HepG2 (cell line): ENCODE data around the gene RESP18. TPM values are rescaled to one million over a fixed set of nuclear protein-coding genes. Genes with fewer than 3 reads are reported as not detected.
A peak's percentile ranks its signal among the peaks of the same experiment; 100 is the strongest.

Experiments
- ARHGAP35 ChIP-seq: sonication (generic); formaldehyde crosslinking; IDR thresholded peaks from 2 replicates; pipeline ENCODE4 v1.9.0; 2022; ENCODE audit warnings: mild to moderate bottlenecking, inconsistent platforms, moderate library complexity, missing genetic modification reagents, borderline replicate concordance
- ARID5B ChIP-seq: IDR thresholded peaks from 2 replicates; pipeline ENCODE4 v1.4.0; 2020; ENCODE audit warnings: mild to moderate bottlenecking, missing genetic modification reagents
- ARNTL ChIP-seq: sonication (generic); formaldehyde crosslinking; IDR thresholded peaks from 2 replicates; pipeline ENCODE4 v1.4.0; 2020; ENCODE audit warnings: mild to moderate bottlenecking, missing genetic modification reagents
- ATF4 ChIP-seq, 2 experiments: fragments of 450-650 bp in 1 of 2; sonication (generic) in 1 of 2; formaldehyde crosslinking; IDR thresholded peaks; 2 replicates each; pipeline versions ENCODE4 v1.5.0 to v1.8.0; 2020 to 2022; ENCODE audit warnings: mild to moderate bottlenecking in 1 of 2, missing genetic modification reagents in 1 of 2
- BRCA1 ChIP-seq: sonication (generic); formaldehyde crosslinking; IDR thresholded peaks from 2 replicates; pipeline ENCODE4 v1.4.0; 2020; ENCODE audit warnings: missing genetic modification reagents
- CBFB ChIP-seq: sonication (generic); formaldehyde crosslinking; IDR thresholded peaks from 2 replicates; pipeline ENCODE4 v1.4.0; 2020; ENCODE audit warnings: missing genetic modification reagents
- CCAR2 ChIP-seq: fragments of 200-400 bp; formaldehyde crosslinking; optimal IDR thresholded peaks from 2 replicates; pipeline ENCODE3; 2018; ENCODE audit warnings: low read depth, mild to moderate bottlenecking, low read length, moderate library complexity
- CENPX ChIP-seq: sonication (generic); formaldehyde crosslinking; IDR thresholded peaks from 2 replicates; pipeline ENCODE4 v1.9.0; 2021; ENCODE audit warnings: mild to moderate bottlenecking, missing genetic modification reagents, moderate library complexity
- FOSL2 ChIP-seq: sonication (generic); formaldehyde crosslinking; IDR thresholded peaks from 2 replicates; pipeline ENCODE4 v1.4.0; 2020; ENCODE audit warnings: missing genetic modification reagents
- GPN1 ChIP-seq: sonication (generic); formaldehyde crosslinking; IDR thresholded peaks from 2 replicates; pipeline ENCODE4 v1.5.1; 2020; ENCODE audit warnings: missing genetic modification reagents, borderline replicate concordance
- GTF2F1 ChIP-seq: fragments of 150-350 bp; IDR thresholded peaks from 2 replicates; pipeline ENCODE4 v1.6.1; 2014; ENCODE audit warnings: low read length
- IRF9 ChIP-seq: sonication (generic); formaldehyde crosslinking; IDR thresholded peaks from 2 replicates; pipeline ENCODE4 v1.8.0; 2022; ENCODE audit warnings: missing genetic modification reagents, mild to moderate bottlenecking, borderline replicate concordance
- JDP2 ChIP-seq: sonication (generic); formaldehyde crosslinking; IDR thresholded peaks from 2 replicates; pipeline ENCODE4 v1.8.1; 2022; ENCODE audit warnings: missing genetic modification reagents, borderline replicate concordance
- NFKB2 ChIP-seq: sonication (generic); formaldehyde crosslinking; IDR thresholded peaks from 2 replicates; pipeline ENCODE4 v1.4.0; 2020; ENCODE audit warnings: missing genetic modification reagents, borderline replicate concordance
- POLR2A ChIP-seq, 2 experiments: IDR thresholded peaks; 2 replicates each; pipeline ENCODE4 v1.6.1; 2011; ENCODE audit warnings: low read depth in 2 of 2, low read length in 2 of 2, mild to moderate bottlenecking in 1 of 2, moderate library complexity in 1 of 2; ENCODE audit not compliant: insufficient read depth in 1 of 2
- TBX2 ChIP-seq: sonication (generic); formaldehyde crosslinking; IDR thresholded peaks from 2 replicates; pipeline ENCODE4 v1.5.0; 2020; ENCODE audit warnings: missing genetic modification reagents, mild to moderate bottlenecking, borderline replicate concordance
- TOE1 ChIP-seq: sonication (generic); formaldehyde crosslinking; IDR thresholded peaks from 2 replicates; pipeline ENCODE4 v1.4.0; 2020; ENCODE audit warnings: mild to moderate bottlenecking, missing genetic modification reagents
- ZBTB38 ChIP-seq: sonication (generic); formaldehyde crosslinking; IDR thresholded peaks from 2 replicates; pipeline ENCODE4 v1.5.1; 2020; ENCODE audit warnings: mild to moderate bottlenecking, missing genetic modification reagents
- ZFX ChIP-seq: sonication (generic); formaldehyde crosslinking; IDR thresholded peaks from 2 replicates; pipeline ENCODE4 v1.4.0; 2020; ENCODE audit warnings: mild to moderate bottlenecking, low read depth, missing genetic modification reagents, moderate library complexity
- ZFY ChIP-seq: sonication (generic); formaldehyde crosslinking; IDR thresholded peaks from 2 replicates; pipeline ENCODE4 v1.4.0; 2020; ENCODE audit warnings: missing genetic modification reagents
- ZNF317 ChIP-seq: sonication (generic); formaldehyde crosslinking; IDR thresholded peaks from 2 replicates; pipeline ENCODE4 v1.5.0; 2020; ENCODE audit warnings: mild to moderate bottlenecking, missing genetic modification reagents
- ZNF431 ChIP-seq: sonication (generic); formaldehyde crosslinking; IDR thresholded peaks from 2 replicates; pipeline ENCODE4 v1.9.0; 2022; ENCODE audit warnings: missing genetic modification reagents, low read depth, mild to moderate bottlenecking, borderline replicate concordance
- ZNF468 ChIP-seq: sonication (generic); formaldehyde crosslinking; IDR thresholded peaks from 2 replicates; pipeline ENCODE4 v1.8.0; 2022; ENCODE audit warnings: mild to moderate bottlenecking, moderate library complexity, missing genetic modification reagents
- ZNF615 ChIP-seq: sonication (generic); formaldehyde crosslinking; IDR thresholded peaks from 2 replicates; pipeline ENCODE4 v1.5.0; 2020; ENCODE audit warnings: mild to moderate bottlenecking, missing genetic modification reagents, borderline replicate concordance
- ZNF720 ChIP-seq: sonication (generic); formaldehyde crosslinking; IDR thresholded peaks from 2 replicates; pipeline ENCODE4 v1.4.0; 2020; ENCODE audit warnings: missing genetic modification reagents
- polyA plus RNA-seq, 8 experiments: library from polyadenylated mRNA; depleted of rRNA in 3 of 8; stranded (reverse) in 7 of 8; unstranded in 1 of 8; fragments of >200 nt; fragmentation: Illumina TruSeq in 4 of 8; extraction: Trizol in 4 of 8; gene quantifications; 2 replicates each; pipeline versions ENCODE4 v1.2.1 to v1.2.3, GENCODE V29; 2011 to 2016; ENCODE audit warnings: low read depth in 4 of 8, missing spikeins in 1 of 8, mixed read lengths in 1 of 8; ENCODE audit not compliant: insufficient read depth in 1 of 8
- total RNA-seq, 5 experiments: library from RNA; depleted of rRNA; stranded (reverse); fragments of >200 nt; fragmentation: Illumina TruSeq; extraction: Trizol; gene quantifications; 2 replicates each; pipeline ENCODE4 v1.2.3, GENCODE V29; 2016; ENCODE audit warnings: low read depth in 1 of 5

The RESP18 gene
- total and polyA plus RNA-seq, 2 of the 13 experiments (the other 11 are each of a cell fraction or from before 2014, with no cell fraction given), result not detected

DNA sequence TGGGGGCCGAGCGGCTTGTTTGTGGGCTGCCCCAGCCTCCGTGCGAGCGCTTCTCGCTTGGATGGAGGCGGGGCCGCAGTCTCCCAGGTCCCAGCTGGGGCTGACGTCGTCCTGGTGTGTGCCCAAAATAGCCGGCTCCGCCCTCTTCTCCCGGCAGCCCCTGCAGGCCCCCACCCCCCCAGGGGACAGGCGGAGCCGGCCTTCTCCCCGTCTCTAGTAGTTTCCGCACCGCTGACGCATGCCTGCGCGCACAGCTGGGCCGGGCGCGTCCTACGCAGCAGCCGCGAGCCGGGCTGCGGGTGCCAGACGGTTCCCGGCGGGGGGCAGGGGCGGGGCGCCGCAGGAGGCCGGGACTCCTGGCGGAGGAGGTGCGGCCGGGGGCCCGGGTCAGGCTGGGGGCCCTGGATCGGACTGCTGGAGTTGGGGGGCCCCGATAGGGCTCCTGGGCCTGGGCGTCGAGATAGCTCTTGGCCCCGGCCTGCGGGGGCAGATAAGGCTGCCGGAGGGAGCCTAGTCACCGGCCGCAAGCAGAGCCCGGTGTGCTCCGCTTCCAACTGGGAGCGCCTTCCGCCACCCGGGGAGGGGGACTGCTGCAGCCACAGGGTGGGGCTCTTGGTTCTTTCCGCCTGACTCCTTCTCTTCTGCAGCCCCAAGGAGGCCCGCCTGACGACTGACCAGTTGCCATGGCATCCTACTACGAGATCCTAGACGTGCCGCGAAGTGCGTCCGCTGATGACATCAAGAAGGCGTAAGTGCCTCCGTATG is 53.2 kb downstream of the RESP18 start, which contains the start of gene DNAJB2 (continued):
- peak; percentile 52 to 79; a peak in 3 of 4 replicates for TF ChIP-seq POLR2A (IDR thresholded peaks at IDR 0.05; ENCODE audit: insufficient read depth in 1 of 2, low read depth in 2 of 2, low read length in 2 of 2)
- no peak for TF ChIP-seq GTF2F1
- 0 out of 2 replicates have a peak, but pooled peaks have one; percentile 45 for TF ChIP-seq BRCA1 (CRISPR knock-in tag)
- TF ChIP-seq FOSL2 (CRISPR knock-in tag), result peak; percentile 70; the same call in 1 of the 2 replicates
- TF ChIP-seq ZFX (CRISPR knock-in tag), result peak; percentile 98
- TF ChIP-seq ZBTB38 (CRISPR knock-in tag), result peak; percentile 86
- peak; percentile 46; the same call in 1 of the 2 replicates for TF ChIP-seq ARNTL (CRISPR knock-in tag)
- TF ChIP-seq ZNF317 (CRISPR knock-in tag), result 0 out of 2 replicates have a peak, but pooled peaks have one; percentile 25
- peak; percentile 80; the same call in 1 of the 2 replicates for TF ChIP-seq TBX2 (CRISPR knock-in tag)
- TF ChIP-seq ZNF720, result no peak
- TF ChIP-seq CCAR2, result no peak
- TF ChIP-seq ZNF468, result no peak
- peak; percentile 88; the same call in 1 of the 2 replicates for TF ChIP-seq IRF9 (CRISPR knock-in tag)
- 0 out of 4 replicates have a peak, but pooled peaks of 1 of the 2 experiments have one; percentile 63 for TF ChIP-seq ATF4 (CRISPR knock-in tag; IDR thresholded peaks at IDR 0.05)
- TF ChIP-seq GPN1 (CRISPR knock-in tag), result no peak
- no peak; the same call in 1 of the 2 replicates for TF ChIP-seq JDP2
- peak; percentile 63; the same call in 1 of the 2 replicates for TF ChIP-seq ZNF431 (CRISPR knock-in tag)
- TF ChIP-seq NFKB2, result peak; percentile 95
- TF ChIP-seq ARID5B (CRISPR knock-in tag), result peak; percentile 70
- 0 out of 2 replicates have a peak, but pooled peaks have one; percentile 58 for TF ChIP-seq TOE1 (CRISPR knock-in tag)
- TF ChIP-seq CBFB (CRISPR knock-in tag), result peak; percentile 50; the same call in 1 of the 2 replicates
- TF ChIP-seq ZFY (CRISPR knock-in tag), result peak; percentile 95
- no peak for TF ChIP-seq CENPX (CRISPR knock-in tag)
- TF ChIP-seq ARHGAP35 (CRISPR knock-in tag), result peak; percentile 85
- TF ChIP-seq ZNF615 (CRISPR knock-in tag), result no peak
